GM21529 (cell line): ENCODE data around the gene PSMF1.
A peak's percentile ranks its signal among the peaks of the same experiment; 100 is the strongest.
"Not testable (repeated sequence)": the region's sequence is repeated elsewhere in the genome, so short reads cannot be mapped to it uniquely, and the experiment has no call there.

Experiments used
- ATAC-seq: cut with Tn5 transposase; IDR thresholded peaks from one replicate; pipeline ENCODE4 v1.9.1; 2021; ENCODE audit not compliant: unreplicated experiment

Gene PSMF1

GRCh38 chr20:1122388-1123315 lies 4.2 kb downstream of the PSMF1 start:
- ATAC-seq, result no peak

GRCh38 chr20:1123666-1124065 lies 5.3 kb downstream of the PSMF1 start:
- ATAC-seq, result no peak

GRCh38 chr20:1124421-1124820 lies 6.0 kb downstream of the PSMF1 start:
- no peak for ATAC-seq

- no peak for ATAC-seq
These were observed 6.9 kb downstream of the PSMF1 start for GRCh38 chr20:1125277-1125676.

GRCh38 chr20:1127840-1128239 lies 9.4 kb downstream of the PSMF1 start:
- no peak for ATAC-seq

GRCh38 chr20:1130058-1130694 lies 11.8 kb downstream of the PSMF1 start:
- ATAC-seq, result no peak

GRCh38 chr20:1130847-1131246 lies 12.4 kb downstream of the PSMF1 start:
- ATAC-seq, result no peak

- no peak for ATAC-seq
These were observed 13.0 kb downstream of the PSMF1 start for GRCh38 chr20:1131354-1131753.

GRCh38 chr20:1134355-1134754 lies 16.0 kb downstream of the PSMF1 start:
- ATAC-seq, result no peak

GRCh38 chr20:1134836-1135235 lies 16.4 kb downstream of the PSMF1 start:
- ATAC-seq, result no peak

- no peak for ATAC-seq
These were observed 18.8 kb downstream of the PSMF1 start for GRCh38 chr20:1137236-1137635.

GRCh38 chr20:1144401-1145172 lies 26.2 kb downstream of the PSMF1 start:
- ATAC-seq, result no peak

GRCh38 chr20:1146957-1147356 lies 28.6 kb downstream of the PSMF1 start:
- no peak for ATAC-seq

- not testable (repeated sequence) for ATAC-seq
These were observed 31.4 kb downstream of the PSMF1 start for GRCh38 chr20:1149812-1150211.

- no peak for ATAC-seq
These were observed 31.8 kb downstream of the PSMF1 start for GRCh38 chr20:1150218-1150617.

- no peak for ATAC-seq
These were observed 32.6 kb downstream of the PSMF1 start for GRCh38 chr20:1150968-1151367.

GRCh38 chr20:1154226-1154625 lies 35.8 kb downstream of the PSMF1 start:
- ATAC-seq, result no peak

- no peak for ATAC-seq
These were observed 36.3 kb downstream of the PSMF1 start for GRCh38 chr20:1154691-1155090.

GRCh38 chr20:1155342-1155741 lies 36.9 kb downstream of the PSMF1 start:
- no peak for ATAC-seq

- no peak for ATAC-seq
These were observed 42.1 kb downstream of the PSMF1 start for GRCh38 chr20:1160496-1160895.

- ATAC-seq, result no peak
These were observed 42.6 kb downstream of the PSMF1 start for GRCh38 chr20:1160991-1161390.

- peak; percentile 58 for ATAC-seq
These were observed 44.7 kb downstream of the PSMF1 start for GRCh38 chr20:1163105-1163504.
